LNCaP clone FGC (cell line): Measurements from ENCODE around the gene CCDC197.

ENCODE experiments used
- DNase-seq: peaks from one replicate; pipeline ENCODE4 v3.0.0-alpha.2; 2011; ENCODE audit warnings: low read depth
- H3K4me3 ChIP-seq: 2 replicates; pipeline ENCODE4 v1.5.1; 2011; ENCODE audit warnings: mild to moderate bottlenecking, low read depth, low read length, control low read depth
- CTCF ChIP-seq: IDR thresholded peaks from 2 replicates; pipeline ENCODE4 v1.5.1; 2012; ENCODE audit warnings: mild to moderate bottlenecking; ENCODE audit not compliant: control insufficient read depth, insufficient read depth; ENCODE audit errors: extremely low read depth

CCDC197 gene

GRCh38 chr14:94058128-94058673, 61.1 kb downstream of the CCDC197 start:
- TF ChIP-seq CTCF = no peak

More at GRCh38 chr14:94058128-94058673, 61.1 kb downstream of the CCDC197 start:
- DNase-seq = no peak
- no peak overlapping the region for H3K4me3 ChIP-seq
